ENCODE data around the gene RHD.

DNA sequence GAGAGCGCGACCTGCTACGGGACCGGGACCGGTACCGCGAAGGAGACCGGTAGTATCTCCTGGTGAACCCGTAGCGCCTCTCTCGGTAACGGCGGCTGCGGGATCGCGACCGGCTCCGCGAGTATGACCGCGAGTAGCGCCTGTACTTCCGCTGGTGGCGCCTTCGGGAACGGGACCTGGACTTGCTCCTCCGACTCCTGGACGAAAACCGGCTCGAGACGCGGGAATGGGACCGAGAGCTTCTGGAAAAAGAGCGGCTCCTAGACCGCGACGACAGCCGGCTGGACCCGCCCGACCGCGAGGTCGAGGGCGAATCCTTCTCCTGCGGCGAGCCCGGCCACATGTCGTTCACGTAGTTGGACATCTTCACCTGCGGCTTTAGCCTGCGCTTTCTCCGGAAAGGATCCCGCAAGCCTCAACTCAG lies 25.7 kb upstream of the RHD start:
- TF ChIP-seq CTCF (IDR thresholded peaks at IDR 0.05) (no peak), POLR2A (IDR thresholded peaks at IDR 0.05) (no peak)

Data from right lobe of liver (tissue), 4 donors.